Astrocyte of the spinal cord (primary cell): ENCODE results near the gene GTF3C4.

Source experiments
- DNase-seq: peaks from one replicate; pipeline ENCODE4 v3.0.0; 2011; ENCODE audit warnings: low read depth, low spot score
- H3K4me3 ChIP-seq: 2 replicates; pipeline ENCODE4 v1.5.1; 2011; ENCODE audit warnings: low read depth, mild to moderate bottlenecking, low read length, moderate library complexity
- CTCF ChIP-seq: IDR thresholded peaks from 2 replicates; pipeline ENCODE4 v1.5.1; 2012; ENCODE audit warnings: low read depth, mild to moderate bottlenecking, low read length, inconsistent platforms
- in situ Hi-C: cut with HindIII; loops from 2 replicates; pipeline ENCODE4 v1.10.0; 2017; ENCODE audit warnings: low sequenced_read_pairs

Gene GTF3C4

DNA sequence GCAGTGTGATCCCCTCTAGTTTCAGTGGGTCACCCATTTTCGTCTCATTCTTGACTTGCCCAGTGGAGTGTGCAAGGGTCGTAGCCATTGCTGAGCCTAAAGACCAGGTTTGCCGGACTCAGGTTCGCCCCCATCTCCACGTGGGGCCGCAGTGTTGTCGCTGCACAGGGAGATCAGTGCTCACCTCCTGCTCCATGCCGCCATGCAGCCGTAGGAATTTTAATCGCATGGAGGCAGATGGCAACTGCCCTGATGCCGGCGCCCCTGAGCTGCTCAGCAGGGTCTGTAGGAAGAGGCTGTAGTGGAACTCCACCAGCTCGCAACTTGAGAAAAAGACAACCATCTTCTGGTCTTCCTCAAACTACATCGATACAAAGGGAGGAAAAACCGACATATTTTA, 24.6 kb upstream of the GTF3C4 start:
- H3K4me3 ChIP-seq: no peak overlapping the region
- no peak for DNase-seq
- in situ Hi-C loops: no loop called here
- TF ChIP-seq CTCF: no peak

GRCh38 chr9:132646726-132647125, 23.5 kb upstream of the GTF3C4 start:
- TF ChIP-seq CTCF: no peak
- no peak overlapping the region for H3K4me3 ChIP-seq
- no peak for DNase-seq
- in situ Hi-C loops: no loop called here

DNA sequence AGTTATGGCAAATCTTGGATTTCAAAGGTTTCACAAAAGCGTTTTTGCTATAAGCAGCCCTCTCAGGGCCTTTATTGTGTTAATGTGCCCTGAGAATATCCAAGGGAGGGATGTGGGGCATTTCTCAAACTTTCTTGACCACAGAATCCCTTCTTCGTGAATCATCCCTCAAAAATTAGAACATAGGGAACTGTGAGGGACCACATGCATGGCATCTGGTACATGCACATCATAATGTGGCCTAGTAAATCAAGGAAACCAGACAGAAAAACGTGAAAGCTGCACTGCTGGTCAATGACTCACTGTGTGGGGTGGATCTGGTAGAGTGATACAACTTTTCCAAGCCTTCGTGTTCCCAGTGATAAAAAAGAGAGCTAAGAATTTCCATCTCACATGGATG, 22.9 kb upstream of the GTF3C4 start:
- in situ Hi-C loops: no loop called here
- H3K4me3 ChIP-seq: no peak overlapping the region
- TF ChIP-seq CTCF: no peak
- peak; percentile 99 for DNase-seq

- no peak for DNase-seq
- no peak overlapping the region for H3K4me3 ChIP-seq
- in situ Hi-C loops: no loop called here
- TF ChIP-seq CTCF: no peak
These were observed 22.5 kb upstream of the GTF3C4 start for GRCh38 chr9:132647806-132648205.

DNA sequence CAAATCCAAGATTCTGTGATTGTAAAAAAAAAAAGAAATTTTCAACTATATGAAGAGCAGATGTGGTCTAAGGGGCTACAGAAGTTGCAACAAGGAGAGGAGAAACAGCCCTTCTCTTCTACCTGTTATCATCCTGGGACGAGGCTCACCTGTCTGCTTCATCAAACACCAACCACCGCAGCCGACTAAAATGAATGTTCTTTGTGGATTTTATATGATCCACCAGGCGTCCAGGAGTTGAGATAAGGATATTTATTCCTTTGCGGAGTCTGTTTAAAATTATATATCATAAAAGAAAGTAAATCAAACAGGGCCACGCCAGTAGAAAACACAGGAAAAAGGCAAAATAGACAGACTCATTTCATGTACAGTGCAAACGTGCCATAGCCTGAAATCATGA, 22.0 kb upstream of the GTF3C4 start:
- no peak for DNase-seq
- no peak overlapping the region for H3K4me3 ChIP-seq
- in situ Hi-C loops: no loop called here
- TF ChIP-seq CTCF: no peak

GRCh38 chr9:132648685-132649084, 21.6 kb upstream of the GTF3C4 start:
- no peak for DNase-seq
- no peak overlapping the region for H3K4me3 ChIP-seq
- in situ Hi-C loops: no loop called here
- TF ChIP-seq CTCF: no peak

- H3K4me3 ChIP-seq: no peak overlapping the region
- peak; percentile 69 for TF ChIP-seq CTCF
- DNase-seq: peak; percentile 97
- in situ Hi-C loops: no loop called here
These were observed 19.0 kb upstream of the GTF3C4 start for GRCh38 chr9:132651259-132651658.
